Thyroid gland (tissue), 4 donors: Measurements from ENCODE around the gene CDK5. TPM values are rescaled to one million over a fixed set of nuclear protein-coding genes. Genes with fewer than 3 reads are reported as not detected.

Experiments used
- DNase-seq, 2 donors: peaks; one replicate each; pipeline ENCODE4 v3.0.0-alpha.2; 2019
- H3K27ac ChIP-seq, 3 donors: fragments of 200-600 bp; sonication (generic); 1 replicate in 2 of 3; 2 replicates in 1 of 3; pipeline ENCODE4 v1.5.1; 2016 to 2019; ENCODE audit warnings: mild to moderate bottlenecking in 1 of 3, moderate library complexity in 1 of 3
- H3K27me3 ChIP-seq: fragments of 200-600 bp; sonication (generic); one replicate; pipeline ENCODE4 v1.5.1; 2019
- H3K36me3 ChIP-seq, 2 donors: fragments of 200-600 bp; sonication (generic); one replicate each; pipeline ENCODE4 v1.5.1; 2016 to 2019
- H3K4me1 ChIP-seq, 2 donors: fragments of 200-600 bp; sonication (generic); one replicate each; pipeline ENCODE4 v1.5.1; 2017 to 2019
- H3K4me3 ChIP-seq, 3 donors: fragments of 200-600 bp; sonication (generic); replicated peaks in 1 of 3; 1 replicate in 2 of 3; 2 replicates in 1 of 3; pipeline ENCODE4 v1.5.1; 2016; ENCODE audit warnings: mild to moderate bottlenecking in 1 of 3
- H3K9me3 ChIP-seq: fragments of 200-600 bp; sonication (generic); one replicate; pipeline ENCODE4 v1.5.1; 2017
- CTCF ChIP-seq, 6 experiments: fragments of 200-600 bp in 3 of 6; fragments of 450-650 bp in 3 of 6; sonication (generic) in 3 of 6; IDR thresholded peaks; one replicate each; pipeline ENCODE4 v1.5.1; 2016 to 2019; ENCODE audit warnings: antibody characterized with exemption in 6 of 6, mild to moderate bottlenecking in 2 of 6, inconsistent platforms in 1 of 6, moderate library complexity in 1 of 6
- POLR2A ChIP-seq, 2 donors: fragments of 450-650 bp; IDR thresholded peaks; one replicate each; pipeline ENCODE4 v1.6.1; 2017; ENCODE audit warnings: antibody characterized with exemption in 2 of 2, mild to moderate bottlenecking in 2 of 2, moderate library complexity in 1 of 2
- WGBS, 2 donors: methylation state at CpG; one replicate each; pipeline ENCODE4 v1.1.5; 2017; 5-methylcytosine and 5-hydroxymethylcytosine counted together
- intact Hi-C: fragments of 100-400 bp; cut with DNase I; formaldehyde crosslinking; loops from one replicate; pipeline ENCODE4 v1.15.1; 2023
- total RNA-seq, 4 donors: library from RNA; depleted of rRNA; stranded (reverse); fragments of >200 nt; gene quantifications; one replicate each; pipeline ENCODE4 v1.2.3, GENCODE V29; 2016

Gene CDK5
- total RNA-seq, 4 donors from 2014 or later, result 5.3 to 17.4 (median 9.6) TPM

- no peak for DNase-seq
- TF ChIP-seq CTCF (IDR thresholded peaks at IDR 0.05), result no peak
- TF ChIP-seq POLR2A (IDR thresholded peaks at IDR 0.05), result no peak
- intact Hi-C loops, result no loop called here
- 88 to 89% methylated on average over 12 of the region's 12 CpGs for WGBS, 2 donors
- Histone ChIP-seq H3K4me1 (no peaks in the 10 kb centered on the region), H3K27ac (no peak overlapping the region), H3K9me3 (no peaks in the 10 kb centered on the region), H3K4me3 (no peak overlapping the region), H3K36me3 (peaks cover 70 to 84% of the 10 kb centered on the region in 2 donors), H3K27me3 (no peaks in the 10 kb centered on the region)
Observed at GRCh38 chr7:151068069-151068773, 10.5 kb upstream of the CDK5 start.

- Histone ChIP-seq H3K4me1 (peaks cover 3 to 15% of the 10 kb centered on the region in 2 donors), H3K9me3 (no peaks in the 10 kb centered on the region), H3K4me3 (no peak overlapping the region), H3K27me3 (no peaks in the 10 kb centered on the region), H3K27ac (no peak overlapping the region), H3K36me3 (peaks cover 55 to 66% of the 10 kb centered on the region in 2 donors)
- TF ChIP-seq CTCF (IDR thresholded peaks at IDR 0.05) (no peak), POLR2A (IDR thresholded peaks at IDR 0.05) (no peak)
- 93 to 96% methylated on average over 32 to 34 of the region's 39 CpGs for WGBS, 2 donors
- DNase-seq, result no peak
- intact Hi-C loops, result no loop called here
Observed at GRCh38 chr7:151066273-151066974, 8.7 kb upstream of the CDK5 start.

GRCh38 chr7:151065516-151065915 is 7.8 kb upstream of the CDK5 start:
- WGBS, 2 donors, result 96 to 98% methylated on average over 14 of the region's 14 CpGs
- no peaks in the 10 kb centered on the region for H3K27me3 ChIP-seq
- intact Hi-C loops, result no loop called here
- H3K4me3 ChIP-seq, result no peak overlapping the region
- H3K9me3 ChIP-seq, result no peaks in the 10 kb centered on the region
- H3K36me3 ChIP-seq, result peaks cover 46 to 57% of the 10 kb centered on the region in 2 donors
- H3K4me1 ChIP-seq, result peaks cover 12 to 24% of the 10 kb centered on the region in 2 donors
- TF ChIP-seq POLR2A (IDR thresholded peaks at IDR 0.05) (no peak), CTCF (IDR thresholded peaks at IDR 0.05) (no peak)
- H3K27ac ChIP-seq, result no peak overlapping the region
- no peak for DNase-seq

- TF ChIP-seq POLR2A (IDR thresholded peaks at IDR 0.05), result no peak
- TF ChIP-seq CTCF (IDR thresholded peaks at IDR 0.05), result no peak
- intact Hi-C loops, result no loop called here
Observed at GRCh38 chr7:151064993-151065392, 7.3 kb upstream of the CDK5 start.

GRCh38 chr7:151064454-151064853 is 6.8 kb upstream of the CDK5 start:
- intact Hi-C loops, result no loop called here
- WGBS, 2 donors, result 97 to 100% methylated on average over 4 to 6 of the region's 18 CpGs
- DNase-seq, result no peak
- Histone ChIP-seq H3K4me1 (peaks cover 16 to 28% of the 10 kb centered on the region in 2 donors), H3K4me3 (no peak overlapping the region), H3K36me3 (peaks cover 38 to 46% of the 10 kb centered on the region in 2 donors), H3K9me3 (no peaks in the 10 kb centered on the region), H3K27ac (no peak overlapping the region), H3K27me3 (no peaks in the 10 kb centered on the region)
- TF ChIP-seq CTCF (IDR thresholded peaks at IDR 0.05), result no peak
- TF ChIP-seq POLR2A (IDR thresholded peaks at IDR 0.05), result no peak

More at GRCh38 chr7:151064993-151065392, 7.3 kb upstream of the CDK5 start:
- Histone ChIP-seq H3K36me3 (peaks cover 41 to 51% of the 10 kb centered on the region in 2 donors), H3K9me3 (no peaks in the 10 kb centered on the region), H3K4me3 (no peak overlapping the region), H3K4me1 (peaks cover 16 to 28% of the 10 kb centered on the region in 2 donors), H3K27me3 (no peaks in the 10 kb centered on the region), H3K27ac (no peak overlapping the region)
- WGBS, 2 donors, result 90 to 95% methylated on average over 6 of the region's 6 CpGs
- no peak for DNase-seq
